C4-2B (cell line): ENCODE results near the gene GRIN3B.

Experiments used
- ZFX ChIP-seq: fragments of 450-650 bp; IDR thresholded peaks from 2 replicates; pipeline ENCODE4 v1.6.1; 2017
- TF ChIP-seq, protein P1 (sequence below): fragments of 450-650 bp; conservative IDR thresholded peaks from 2 replicates; pipeline ENCODE4 v1.5.1; 2017; ENCODE audit warnings: mild to moderate bottlenecking

DNA sequence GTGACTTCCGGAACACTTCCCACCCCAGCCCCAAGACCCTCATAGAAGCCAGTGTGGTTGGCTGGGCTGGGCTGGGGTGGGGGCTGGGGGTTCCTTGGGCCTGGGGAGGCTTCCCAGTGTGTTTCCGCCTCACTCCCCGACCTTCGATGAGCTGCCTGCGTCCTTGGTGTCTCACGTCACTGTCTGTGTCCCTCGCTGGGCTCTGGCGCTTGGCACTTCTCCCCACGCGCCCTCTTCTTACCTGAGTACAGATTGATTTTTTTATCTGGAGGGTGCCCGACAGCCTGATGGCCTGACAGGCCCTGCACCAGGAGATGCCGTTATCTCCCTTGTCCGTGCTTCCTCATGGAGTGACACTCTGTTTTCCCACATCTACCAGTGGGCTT is 7.6 kb upstream of the GRIN3B start:
- TF ChIP-seq, protein P1, sequence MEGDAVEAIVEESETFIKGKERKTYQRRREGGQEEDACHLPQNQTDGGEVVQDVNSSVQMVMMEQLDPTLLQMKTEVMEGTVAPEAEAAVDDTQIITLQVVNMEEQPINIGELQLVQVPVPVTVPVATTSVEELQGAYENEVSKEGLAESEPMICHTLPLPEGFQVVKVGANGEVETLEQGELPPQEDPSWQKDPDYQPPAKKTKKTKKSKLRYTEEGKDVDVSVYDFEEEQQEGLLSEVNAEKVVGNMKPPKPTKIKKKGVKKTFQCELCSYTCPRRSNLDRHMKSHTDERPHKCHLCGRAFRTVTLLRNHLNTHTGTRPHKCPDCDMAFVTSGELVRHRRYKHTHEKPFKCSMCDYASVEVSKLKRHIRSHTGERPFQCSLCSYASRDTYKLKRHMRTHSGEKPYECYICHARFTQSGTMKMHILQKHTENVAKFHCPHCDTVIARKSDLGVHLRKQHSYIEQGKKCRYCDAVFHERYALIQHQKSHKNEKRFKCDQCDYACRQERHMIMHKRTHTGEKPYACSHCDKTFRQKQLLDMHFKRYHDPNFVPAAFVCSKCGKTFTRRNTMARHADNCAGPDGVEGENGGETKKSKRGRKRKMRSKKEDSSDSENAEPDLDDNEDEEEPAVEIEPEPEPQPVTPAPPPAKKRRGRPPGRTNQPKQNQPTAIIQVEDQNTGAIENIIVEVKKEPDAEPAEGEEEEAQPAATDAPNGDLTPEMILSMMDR, result no peak
- TF ChIP-seq ZFX, result no peak
